Fibroblast of pulmonary artery (primary cell): Measurements from ENCODE around the gene RPTN.

Source experiments
- DNase-seq: peaks from one replicate; pipeline ENCODE4 v3.0.0-alpha.2; 2010; ENCODE audit warnings: low read depth
- H3K4me3 ChIP-seq: replicated peaks from 2 replicates; pipeline ENCODE4 v1.5.1; 2011; ENCODE audit warnings: low read depth, mild to moderate bottlenecking, control low read depth, low read length, moderate library complexity
- CTCF ChIP-seq: IDR thresholded peaks from 2 replicates; pipeline ENCODE4 v1.5.1; 2011; ENCODE audit warnings: mild to moderate bottlenecking, control low read depth, low read length, inconsistent platforms; ENCODE audit errors: missing control alignments

Gene RPTN

GRCh38 chr1:152112101-152112884 is 46.7 kb downstream of the RPTN start:
- peak; percentile 18 for DNase-seq
- peak overlapping the region; percentile 21 for H3K4me3 ChIP-seq
- no peak for TF ChIP-seq CTCF

- H3K4me3 ChIP-seq: peak overlapping the region; percentile 50
- TF ChIP-seq CTCF: no peak
- DNase-seq: peak; percentile 38
These were observed 47.5 kb downstream of the RPTN start for GRCh38 chr1:152111515-152111968.

GRCh38 chr1:152110860-152111514 is 48.0 kb downstream of the RPTN start:
- peak; percentile 48 for DNase-seq
- no peak for TF ChIP-seq CTCF
- peak overlapping the region; percentile 50 for H3K4me3 ChIP-seq

- peak overlapping the region; percentile 50 for H3K4me3 ChIP-seq
- peak; percentile 53 for DNase-seq
- no peak for TF ChIP-seq CTCF
These were observed 48.6 kb downstream of the RPTN start for GRCh38 chr1:152110365-152110859.

GRCh38 chr1:152109998-152110294 is 49.1 kb downstream of the RPTN start:
- DNase-seq: peak; percentile 1
- TF ChIP-seq CTCF: no peak
- peak overlapping the region; percentile 50 for H3K4me3 ChIP-seq

GRCh38 chr1:152109231-152109997 is 49.6 kb downstream of the RPTN start:
- peak; percentile 8 for DNase-seq
- H3K4me3 ChIP-seq: peak overlapping the region; percentile 50
- TF ChIP-seq CTCF: no peak
